Adipose tissue (tissue), 3 donors: ENCODE data around the gene RRM1. TPM values are rescaled to one million over a fixed set of nuclear protein-coding genes. Genes with fewer than 3 reads are reported as not detected.

Source experiments
- H3K27ac ChIP-seq: one replicate; pipeline ENCODE4 v1.5.1; 2013; ENCODE audit warnings: low read depth, low read length
- WGBS, 3 donors: extraction: QIAGEN DNeasy Blood & Tissue Kit; methylation state at CpG; one replicate each; pipeline ENCODE4 v1.1.7; 2013; 5-methylcytosine and 5-hydroxymethylcytosine counted together
- polyA plus RNA-seq, 3 donors: library from polyadenylated mRNA; stranded (reverse); fragments of 200-250 nt; gene quantifications; one replicate each; pipeline ENCODE4 v1.2.3, GENCODE V29; 2013
- donor health status: healthy with polysubstance abuse.
- donor health status: Bipolar disorder and iron deficiency.
- donor health status: healthy.

The RRM1 gene
- polyA plus RNA-seq, 3 donors = 13.1 to 20.5 (median 15.7) TPM

DNA sequence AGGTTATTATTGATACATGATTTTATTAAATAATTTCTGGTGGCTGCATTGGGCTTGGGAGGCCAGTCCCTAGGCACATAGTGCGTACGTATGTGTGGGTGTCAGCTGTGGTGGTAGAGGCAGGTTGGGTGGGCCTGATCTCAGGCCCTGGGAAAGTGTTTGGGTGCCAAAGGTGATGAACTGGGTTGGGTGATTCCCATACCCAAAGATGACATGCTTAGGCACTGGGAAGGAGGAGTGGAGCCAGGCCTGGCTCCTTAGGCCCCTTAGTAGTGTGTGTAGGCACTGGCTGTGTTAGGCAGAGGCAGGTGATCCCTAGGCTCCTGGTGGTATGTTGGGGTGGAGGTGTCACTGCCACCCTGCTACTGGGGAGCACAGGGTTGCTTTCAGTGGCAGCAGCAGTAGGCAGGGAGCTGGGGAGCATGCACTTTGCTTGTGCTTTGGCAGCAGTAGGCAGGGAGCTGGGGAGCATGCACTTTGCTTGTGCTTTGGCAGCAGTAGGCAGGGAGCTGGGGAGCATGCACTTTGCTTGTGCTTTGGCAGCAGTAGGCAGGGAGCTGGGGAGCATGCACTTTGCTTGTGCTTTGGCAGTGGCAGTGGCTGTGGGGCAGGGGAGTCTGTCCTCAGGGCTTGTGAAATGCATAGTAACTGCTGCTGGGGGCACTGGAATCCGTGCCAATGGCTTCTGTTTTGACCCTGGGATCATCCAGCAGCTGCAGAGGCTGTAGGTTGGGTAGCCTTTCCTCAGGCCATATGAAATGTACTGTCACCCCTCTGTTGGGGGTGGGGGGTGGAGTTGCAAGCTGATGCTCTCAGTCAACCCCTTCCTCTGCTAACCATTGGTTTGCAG lies 84.4 kb downstream of the RRM1 start:
- no peak overlapping the region for H3K27ac ChIP-seq
- WGBS, 3 donors = 61 to 65% (median 62%) methylated on average over 3 of the region's 3 CpGs

DNA sequence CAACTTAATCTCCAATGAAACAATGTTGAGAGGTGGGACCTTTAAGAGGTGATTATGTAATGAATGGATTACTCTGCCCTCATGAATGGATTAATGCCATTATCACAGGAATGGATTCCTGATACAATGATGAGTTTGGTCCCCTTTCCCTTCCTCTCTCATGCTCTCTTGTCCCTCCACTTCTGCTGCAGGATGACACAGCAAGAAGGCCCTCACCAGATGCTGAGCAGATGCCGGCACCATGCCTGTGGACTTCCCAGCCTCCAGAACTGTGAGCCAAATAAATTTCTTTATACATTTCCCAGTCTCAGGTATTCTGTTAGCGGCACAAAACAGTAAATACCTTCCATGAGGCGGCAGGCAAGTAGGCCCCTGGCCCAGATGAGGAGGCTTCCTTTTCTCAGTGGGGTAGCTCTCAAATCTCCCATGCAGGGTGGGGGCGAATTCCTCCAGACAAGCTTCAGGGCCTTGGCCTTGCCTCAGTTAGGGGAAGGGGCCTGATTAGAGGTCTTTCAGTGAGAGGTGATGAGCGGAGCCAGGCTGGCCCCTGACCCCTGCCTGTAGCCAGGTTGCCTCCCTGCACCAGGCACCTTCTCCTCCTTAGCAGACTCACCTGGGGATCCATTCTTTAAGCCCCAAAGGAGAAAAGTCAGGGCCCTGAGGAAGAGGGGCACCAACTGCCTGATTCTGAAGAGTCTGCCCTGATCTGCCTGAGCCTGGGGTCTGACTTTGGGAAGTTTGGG lies 86.0 kb downstream of the RRM1 start:
- 91 to 94% (median 93%) methylated on average over 5 of the region's 5 CpGs for WGBS, 3 donors
- H3K27ac ChIP-seq = no peak overlapping the region

DNA sequence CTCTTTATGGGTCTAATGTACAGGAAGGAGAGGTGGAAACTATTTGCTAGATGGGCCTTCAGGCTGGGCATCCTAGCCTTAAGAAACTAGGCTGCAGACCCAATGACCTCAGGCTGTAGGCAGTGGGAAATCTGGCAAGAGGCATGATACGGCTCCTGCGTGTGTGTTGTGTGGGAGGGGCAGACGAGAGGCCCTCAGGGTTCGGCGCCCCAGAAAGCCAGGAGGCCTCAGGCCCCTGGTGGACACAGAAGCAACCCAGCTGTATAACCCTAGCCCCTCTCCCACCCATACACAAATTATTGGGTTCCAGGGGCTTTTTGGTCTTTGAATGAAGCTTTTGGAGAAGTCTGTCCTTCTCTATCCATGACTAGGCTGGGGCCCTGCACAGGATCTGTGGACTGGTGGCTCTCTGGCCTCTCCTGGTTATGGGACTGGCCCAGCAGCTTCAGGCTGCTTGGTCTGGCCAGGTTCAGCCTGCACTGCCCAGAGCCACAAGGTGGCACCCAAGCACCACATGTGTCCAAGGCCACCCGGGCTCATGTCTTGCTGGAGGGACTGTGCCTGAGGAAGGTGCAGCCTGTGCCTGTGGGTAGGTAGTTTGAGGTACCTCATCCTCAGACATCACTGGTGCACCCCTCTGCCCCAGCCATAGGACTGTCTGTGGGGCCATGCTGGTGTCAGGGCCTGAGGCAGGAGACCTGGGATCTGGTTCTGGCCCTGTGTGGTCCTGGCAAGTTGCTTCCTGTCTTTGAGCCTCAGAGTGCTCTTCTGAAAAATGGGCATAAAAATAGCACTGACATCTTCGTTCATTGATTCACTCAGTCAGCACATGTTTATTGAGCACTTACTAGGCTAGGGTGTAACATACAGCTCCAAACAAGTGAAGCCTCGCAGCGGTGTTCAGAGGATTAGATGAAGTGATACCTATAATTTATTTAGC lies 87.5 kb downstream of the RRM1 start:
- H3K27ac ChIP-seq = no peak overlapping the region
- 50 to 58% (median 58%) methylated on average over 9 of the region's 9 CpGs for WGBS, 3 donors

DNA sequence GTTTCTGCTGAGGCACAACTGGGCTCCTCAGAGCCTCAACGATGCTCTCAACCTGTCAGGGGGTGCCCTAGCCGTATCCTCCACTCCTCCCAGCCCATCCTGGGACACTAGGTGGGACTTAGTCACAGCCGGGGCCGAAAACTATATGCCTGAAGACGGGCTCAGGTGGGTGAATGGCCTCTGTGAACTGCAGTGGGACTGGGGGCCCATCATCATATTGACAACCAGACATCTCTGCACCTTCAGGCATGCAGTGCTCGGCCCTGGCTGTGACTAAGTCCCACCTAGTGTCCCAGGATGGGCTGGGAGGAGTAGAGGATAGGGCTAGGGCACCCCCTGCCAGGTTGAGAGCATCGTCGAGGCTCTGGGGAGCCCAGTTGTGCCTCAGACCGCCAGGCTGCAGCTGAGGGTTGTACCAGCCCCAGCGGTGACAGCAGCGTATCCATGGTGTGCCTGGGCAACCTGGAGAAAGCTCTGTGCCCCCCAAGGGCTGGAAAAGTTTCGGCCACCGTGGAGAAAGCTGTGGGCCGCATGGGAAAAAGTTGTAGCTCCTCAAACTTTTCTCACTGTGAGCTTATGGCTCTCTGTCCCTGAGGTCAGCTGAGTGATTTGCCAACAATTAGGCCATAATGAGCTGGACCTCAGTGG lies 88.9 kb downstream of the RRM1 start:
- WGBS, 3 donors = 74 to 87% (median 85%) methylated on average over 14 of the region's 14 CpGs
- no peak overlapping the region for H3K27ac ChIP-seq

DNA sequence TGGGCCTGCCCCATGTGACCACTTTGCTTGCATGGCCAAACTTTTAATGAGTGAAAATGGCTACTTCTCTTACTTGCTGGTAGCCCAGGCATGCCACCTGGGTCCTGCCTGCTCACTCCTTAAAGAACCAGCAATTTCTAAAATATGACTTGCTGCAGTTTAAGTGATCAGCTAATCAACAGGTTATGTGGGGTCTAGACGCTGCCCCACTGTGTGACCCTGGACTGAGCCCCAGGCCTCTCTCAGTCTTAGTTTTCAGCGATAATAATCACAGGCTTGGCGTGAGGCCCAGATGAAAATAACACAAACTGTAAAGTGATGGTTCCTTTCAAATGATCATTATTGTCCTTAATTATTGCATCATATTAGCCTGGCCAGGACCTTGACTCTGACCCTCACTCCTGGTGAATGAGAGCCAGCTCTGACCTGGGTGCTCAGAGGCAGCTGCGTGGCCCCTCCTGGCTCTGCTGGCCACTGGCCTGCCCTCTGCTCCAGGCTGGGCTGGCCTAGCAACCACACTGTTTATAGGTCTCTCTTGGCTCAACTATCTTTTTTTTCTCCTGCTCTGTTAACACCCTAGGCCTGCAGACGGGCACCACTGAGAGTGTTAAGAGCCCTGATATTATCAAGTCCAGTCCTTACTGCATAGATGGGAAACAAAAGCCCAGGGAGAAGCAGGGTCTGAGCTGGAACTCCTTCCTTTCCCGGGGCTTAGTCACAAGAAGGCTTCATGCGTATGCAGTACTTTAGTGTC lies 89.7 kb downstream of the RRM1 start:
- WGBS, 3 donors = 70 to 78% (median 70%) methylated on average over 7 of the region's 7 CpGs
- no peak overlapping the region for H3K27ac ChIP-seq

DNA sequence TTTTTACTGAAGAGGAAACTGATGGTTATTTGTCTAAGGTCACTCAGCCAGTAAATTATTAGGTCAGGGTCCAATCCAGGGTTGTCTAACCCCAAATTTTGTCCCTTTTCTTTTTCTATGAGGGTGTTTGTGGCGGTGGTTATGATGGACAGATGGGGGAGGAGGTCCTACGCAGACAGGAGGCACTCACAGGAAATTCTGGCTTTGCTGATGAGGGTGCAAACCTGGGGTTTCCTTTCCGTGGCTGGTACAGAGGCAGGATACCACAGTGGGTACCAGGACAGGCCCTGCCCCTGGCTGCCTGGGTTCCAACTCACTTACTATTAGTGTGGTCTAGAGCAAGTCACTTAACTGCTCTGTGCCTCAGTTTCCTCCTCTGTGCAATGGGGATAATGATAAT lies 91.0 kb downstream of the RRM1 start:
- WGBS, 3 donors = 53 to 93% (median 75%) methylated on average over 3 of the region's 3 CpGs

DNA sequence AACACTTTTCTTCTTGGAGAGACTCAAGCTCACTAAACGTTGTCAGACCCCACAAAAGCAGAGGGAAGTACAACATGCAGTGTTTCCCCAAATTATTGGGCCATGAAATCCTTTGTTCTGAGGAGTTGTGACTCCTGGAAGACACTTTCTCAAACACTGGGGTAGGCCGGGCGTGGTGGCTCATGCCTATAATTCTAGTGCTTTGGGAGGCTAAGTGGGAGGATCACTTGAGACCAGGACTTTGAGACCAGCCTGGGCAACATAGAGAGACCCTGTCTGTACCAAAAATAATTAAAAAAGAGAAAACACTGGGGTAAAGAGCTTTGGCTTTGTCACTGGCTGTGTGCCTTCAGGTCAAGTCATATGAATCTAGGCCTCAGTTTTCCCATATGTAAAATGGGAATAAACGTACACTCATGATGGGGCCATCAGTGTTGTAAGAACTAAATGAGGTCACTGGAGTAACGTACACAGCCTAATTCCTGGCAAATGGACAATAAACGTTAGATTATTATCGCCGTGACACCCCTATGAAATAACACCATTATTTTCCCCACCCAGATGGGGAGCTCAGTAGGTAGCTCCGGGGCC lies 92.0 kb downstream of the RRM1 start:
- WGBS, 3 donors = 27 to 39% (median 34%) methylated on average over 9 of the region's 9 CpGs

More for the DNA sequence above, 91.0 kb downstream of the RRM1 start:
- H3K27ac ChIP-seq = no peak overlapping the region

DNA sequence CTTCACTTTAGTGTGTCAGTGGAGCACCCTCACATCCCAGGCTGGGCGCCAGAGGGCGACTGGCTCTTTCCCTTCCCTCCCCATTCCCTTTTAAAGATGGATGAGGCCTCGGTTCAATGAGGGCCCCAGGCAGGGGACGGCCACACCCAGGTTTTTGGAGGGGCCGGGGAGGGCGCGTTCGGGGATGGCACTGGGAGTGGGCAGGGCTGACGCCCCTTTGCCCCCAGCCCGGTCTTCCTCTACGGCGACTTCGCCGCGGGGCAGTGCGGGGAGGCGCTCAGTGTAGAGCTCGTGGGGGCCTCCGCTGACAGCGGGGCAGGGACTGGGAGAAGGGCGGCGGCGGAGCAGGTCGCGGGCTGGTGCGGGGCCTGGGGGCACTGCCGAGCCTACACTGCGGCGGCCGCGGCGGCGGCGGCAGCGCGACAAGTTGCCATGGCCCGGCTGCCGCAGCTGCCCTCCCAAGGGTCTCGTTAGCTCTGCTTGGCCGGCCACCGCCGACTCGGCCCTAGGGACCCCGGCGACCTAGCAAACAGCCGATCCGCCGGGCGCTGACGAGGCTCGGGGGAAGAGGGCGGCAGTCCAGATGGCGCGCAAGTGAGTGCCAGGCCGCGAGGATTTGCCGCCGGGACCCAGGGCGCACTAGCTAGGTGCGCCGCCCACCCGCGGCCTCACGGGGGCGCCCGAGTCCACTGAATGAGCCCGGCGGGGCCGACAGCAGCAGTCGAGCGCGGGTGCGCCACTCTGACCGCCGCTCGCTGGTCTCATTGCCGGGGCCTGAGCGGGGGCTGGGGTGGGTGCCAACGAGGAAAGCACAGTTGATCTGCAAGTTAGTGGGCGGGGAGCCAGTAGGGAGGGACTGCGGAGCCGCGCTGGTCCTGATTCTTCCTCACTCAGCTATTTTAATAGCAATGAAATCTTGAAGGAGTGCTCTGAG lies 92.7 kb downstream of the RRM1 start:
- H3K27ac ChIP-seq = no peak overlapping the region
- 0 to 1% (median 1%) methylated on average over 77 to 83 of the region's 83 CpGs for WGBS, 3 donors

More for the DNA sequence above, 92.0 kb downstream of the RRM1 start:
- no peak overlapping the region for H3K27ac ChIP-seq

Other genes starting within 250 kb of the RRM1 start
- 10 to 100 TPM; 17.6 to 49.7 (median 40.0) TPM for gene STIM1, start 239.1 kb upstream of the RRM1 start, polyA plus RNA-seq